HG03469 (cell line): ENCODE results near the gene AP2A1.
"Not testable (repeated sequence)": the region's sequence is repeated elsewhere in the genome, so short reads cannot be mapped to it uniquely, and the experiment has no call there.

ENCODE experiments used
- ATAC-seq: cut with Tn5 transposase; IDR thresholded peaks from one replicate; pipeline ENCODE4 v1.9.1; 2021; ENCODE audit warnings: mild to moderate bottlenecking, moderate library complexity, moderate number of reproducible peaks; ENCODE audit not compliant: unreplicated experiment

The AP2A1 gene

DNA sequence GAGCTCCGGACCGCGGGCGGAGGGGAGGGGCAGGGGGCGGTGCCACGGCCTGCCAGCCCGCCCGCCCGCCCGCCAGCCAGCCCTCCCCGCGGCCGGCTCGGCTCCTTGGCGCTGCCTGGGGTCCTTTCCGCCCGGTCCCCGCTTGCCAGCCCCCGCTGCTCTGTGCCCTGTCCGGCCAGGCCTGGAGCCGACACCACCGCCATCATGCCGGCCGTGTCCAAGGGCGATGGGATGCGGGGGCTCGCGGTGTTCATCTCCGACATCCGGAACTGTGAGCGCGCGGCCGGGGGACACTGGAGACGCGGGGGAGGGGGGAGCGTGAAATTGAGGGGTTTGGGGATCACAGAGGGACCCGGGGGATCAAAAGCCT is at the start of gene AP2A1:
Gene AP2A1 (plus strand): TSS at position 72 of the 370 bp plus-strand sequence. CDS start 133 bp downstream, at position 205.
- no peak for ATAC-seq

DNA sequence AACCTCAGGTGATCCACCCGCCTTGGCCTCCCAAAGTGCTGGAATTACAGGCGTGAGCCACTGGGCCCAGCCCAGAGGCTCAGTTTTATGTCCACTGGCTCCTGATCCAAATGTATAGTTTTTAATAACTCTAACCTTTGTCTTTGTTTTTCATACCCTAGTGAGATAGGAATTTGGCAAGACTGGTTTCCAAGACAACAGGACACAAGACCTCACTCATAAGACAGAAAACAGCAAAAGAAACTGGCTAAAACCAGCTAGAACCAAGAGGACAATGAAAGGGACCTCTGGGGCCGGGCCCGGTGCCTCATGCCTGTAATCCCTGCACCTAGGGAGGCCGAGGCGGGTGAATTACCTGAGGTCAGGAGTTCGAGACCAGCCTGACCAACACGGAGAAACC is 48.3 kb upstream of the AP2A1 start:
- ATAC-seq: no peak

DNA sequence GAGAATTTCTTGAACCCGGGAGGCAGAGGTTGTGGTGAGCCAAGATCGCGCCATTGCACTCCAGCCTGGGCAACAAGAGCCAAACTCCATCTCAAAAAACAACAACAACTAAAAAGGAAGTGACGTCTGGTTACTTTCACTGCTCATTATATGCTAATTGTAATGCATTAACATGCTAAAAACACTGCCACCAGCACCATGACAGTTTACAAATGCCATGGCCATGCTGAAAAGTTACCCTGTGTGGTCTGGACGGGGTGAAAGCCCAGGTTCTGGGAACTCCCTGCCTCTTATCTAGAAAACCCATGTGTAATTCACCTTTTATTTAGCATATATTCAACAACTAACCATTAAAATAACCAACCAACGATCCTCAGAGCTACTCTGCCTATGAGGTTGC is 47.8 kb upstream of the AP2A1 start:
- no peak for ATAC-seq

DNA sequence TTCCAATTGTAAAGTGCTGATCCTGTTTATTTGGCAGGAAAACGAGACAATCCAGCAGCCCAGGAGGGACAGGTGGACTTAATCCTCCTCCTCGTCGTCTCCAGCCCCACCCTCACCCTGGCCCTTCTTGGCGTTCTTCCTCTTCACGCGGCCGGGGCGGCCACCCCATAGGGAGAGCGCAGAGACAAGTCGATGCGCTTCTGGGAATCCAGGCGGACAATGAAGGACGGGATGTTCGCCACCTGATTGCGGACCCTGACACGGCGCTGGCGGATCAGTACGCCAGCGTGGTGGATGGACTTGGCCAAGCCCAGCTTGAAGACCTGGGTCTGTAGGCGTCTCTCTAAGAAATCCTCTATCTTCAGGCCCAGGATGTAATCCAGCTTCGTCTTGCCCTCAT is 47.4 kb upstream of the AP2A1 start:
- not testable (repeated sequence) for ATAC-seq

- no peak for ATAC-seq
Observed at GRCh38 chr19:49727217-49728030, 39.4 kb upstream of the AP2A1 start.

DNA sequence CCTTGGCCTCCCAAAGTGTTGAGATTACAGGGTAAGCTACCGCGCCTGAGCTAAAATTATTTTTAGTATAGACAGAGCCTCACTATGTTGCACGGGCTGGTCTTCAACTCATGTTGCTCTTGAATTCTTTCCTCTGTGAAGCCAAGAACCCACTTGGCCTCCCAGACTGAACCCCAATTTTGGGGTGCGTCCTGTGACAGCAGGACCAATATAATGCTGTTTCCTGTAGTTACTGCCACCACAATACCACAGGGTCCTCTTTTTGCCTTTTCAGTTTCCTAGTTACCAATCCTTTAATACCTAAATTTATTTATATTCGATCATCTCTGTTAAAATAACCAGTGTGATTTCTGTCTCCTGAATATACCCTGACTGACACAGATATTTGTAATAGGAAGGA is 36.6 kb upstream of the AP2A1 start:
- no peak for ATAC-seq

DNA sequence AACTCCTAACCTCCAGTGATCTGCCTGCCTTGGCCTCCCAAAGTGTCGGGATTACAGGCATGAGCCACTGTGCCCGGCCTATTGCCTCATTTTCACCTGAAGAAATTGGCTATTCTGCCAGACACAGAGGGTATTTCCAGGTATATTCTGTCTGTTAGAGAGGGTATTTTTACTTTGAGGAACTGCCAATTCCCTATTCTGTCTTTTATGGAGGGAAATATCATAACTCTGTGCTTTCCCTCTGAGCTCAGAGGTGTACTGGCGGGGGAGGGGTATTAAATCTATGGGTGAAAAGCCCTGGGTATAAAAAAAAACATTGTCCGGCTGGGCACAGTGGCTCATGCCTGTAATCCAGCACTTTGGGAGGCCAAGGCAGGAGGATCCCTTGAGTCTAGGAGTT is 28.5 kb upstream of the AP2A1 start:
- ATAC-seq: no peak

- no peak for ATAC-seq
Observed at GRCh38 chr19:49739098-49739497, 27.7 kb upstream of the AP2A1 start.

GRCh38 chr19:49739933-49740332 is 26.9 kb upstream of the AP2A1 start:
- no peak for ATAC-seq

- no peak for ATAC-seq
Observed at GRCh38 chr19:49741210-49741844, 25.5 kb upstream of the AP2A1 start.

- no peak for ATAC-seq
Observed at GRCh38 chr19:49744946-49745381, 21.8 kb upstream of the AP2A1 start.

DNA sequence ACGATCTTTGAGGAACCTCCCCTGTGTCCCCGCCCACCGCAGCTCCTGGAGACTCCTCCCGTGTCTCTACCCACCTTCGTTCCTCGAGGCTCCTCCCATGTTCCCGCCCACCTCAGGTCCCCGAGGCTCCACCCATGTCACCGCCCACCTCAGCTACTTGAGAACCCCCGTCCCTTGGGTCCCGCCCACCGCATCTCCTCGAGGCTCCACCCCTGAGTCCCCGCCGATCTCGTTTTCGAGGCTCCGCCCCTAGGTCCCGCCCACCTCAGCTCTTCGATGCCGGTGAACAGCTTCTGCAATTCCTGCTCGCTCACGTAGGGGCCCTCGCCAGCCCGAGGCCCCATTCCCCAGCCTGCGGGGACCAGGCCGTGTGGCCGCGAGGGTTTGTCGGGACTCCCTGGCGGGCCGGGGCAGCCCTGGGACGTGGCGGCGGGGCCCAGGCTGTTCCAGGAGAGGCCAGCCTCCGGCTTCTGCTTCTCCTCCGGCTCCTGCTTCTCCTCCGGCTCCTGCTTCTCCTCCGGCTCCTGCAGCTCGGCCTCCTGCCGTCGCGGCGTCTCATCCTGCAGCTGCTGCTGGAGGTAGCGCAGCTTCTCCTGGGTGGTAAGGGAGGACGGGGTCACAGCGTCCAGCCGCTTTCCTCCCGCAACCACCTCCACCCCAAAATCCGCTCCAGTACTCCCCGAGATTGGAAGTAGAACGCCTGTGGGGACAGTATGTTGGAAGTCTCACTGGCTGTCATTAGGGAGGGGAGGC is 20.4 kb upstream of the AP2A1 start:
- ATAC-seq: no peak

GRCh38 chr19:49749055-49749716 is 17.6 kb upstream of the AP2A1 start:
- ATAC-seq: no peak

- ATAC-seq: no peak
Observed at GRCh38 chr19:49749771-49750170, 17.0 kb upstream of the AP2A1 start.

DNA sequence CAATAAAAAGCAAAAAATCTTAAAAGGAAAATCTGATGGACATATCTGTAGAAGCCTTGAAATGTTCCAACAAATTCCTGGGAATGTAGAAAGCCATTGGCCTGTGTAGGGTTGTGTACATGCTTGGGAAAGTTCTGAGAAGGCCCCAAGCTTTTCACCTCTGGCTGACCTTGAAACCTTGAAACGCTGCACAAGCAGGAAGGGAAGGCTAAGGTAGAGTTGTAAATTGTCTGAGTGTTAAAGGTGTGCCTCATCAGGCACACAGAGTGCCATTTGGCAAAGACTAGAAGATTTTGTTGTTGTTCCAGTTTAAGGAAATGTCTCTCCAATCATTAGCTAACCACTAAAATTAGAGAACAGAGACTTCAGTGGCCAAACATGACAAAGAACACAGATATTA is 14.1 kb upstream of the AP2A1 start:
- no peak for ATAC-seq

DNA sequence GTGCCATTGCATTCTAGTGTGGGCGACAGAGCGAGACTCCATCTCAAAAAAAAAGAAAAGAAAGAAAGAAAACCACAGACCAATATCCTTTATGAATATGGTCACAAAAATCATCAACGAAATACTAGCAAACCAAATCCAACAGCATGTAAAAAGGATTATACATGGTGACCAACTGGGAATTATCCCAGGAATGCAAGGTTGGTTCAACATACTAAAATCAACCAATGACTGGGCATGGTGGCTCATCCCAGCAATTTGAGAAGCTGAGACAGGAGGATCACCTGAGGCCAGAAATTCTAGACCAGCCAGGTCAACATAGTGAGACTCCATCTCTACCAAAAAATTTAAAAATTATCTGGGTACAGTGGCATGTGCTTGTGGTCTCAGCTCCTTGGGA is 10.8 kb upstream of the AP2A1 start:
- no peak for ATAC-seq

- no peak for ATAC-seq
Observed at GRCh38 chr19:49758292-49758691, 8.5 kb upstream of the AP2A1 start.

DNA sequence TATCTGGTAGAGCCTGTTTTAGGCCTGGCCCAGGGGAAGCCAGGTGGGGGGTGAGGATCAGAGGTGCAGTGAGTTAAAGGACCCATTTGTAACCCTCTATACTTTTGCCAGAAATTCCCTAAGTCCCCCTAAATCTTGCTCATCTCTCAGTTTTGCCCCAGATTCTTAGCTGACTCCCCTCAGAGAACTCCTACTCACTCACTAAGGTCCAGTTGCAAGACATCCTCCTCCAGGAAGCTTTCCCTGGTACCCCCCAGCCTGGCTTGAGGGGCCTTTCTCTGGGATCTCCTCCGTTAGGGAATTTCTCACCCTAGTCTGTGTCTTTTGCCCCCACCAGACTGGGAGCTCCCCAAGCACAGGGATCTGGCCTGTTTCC is 5.6 kb upstream of the AP2A1 start:
- ATAC-seq: no peak

GRCh38 chr19:49761625-49762311 is 5.0 kb upstream of the AP2A1 start:
- no peak for ATAC-seq

- ATAC-seq: no peak
Observed at GRCh38 chr19:49763230-49763629, 3.6 kb upstream of the AP2A1 start, which contains the start of gene TSKS. Gene TSKS (minus strand): TSS chr19:49763306. CDS start chr19:49763247, 59 bp downstream.

GRCh38 chr19:49764341-49764740 is 2.5 kb upstream of the AP2A1 start:
- ATAC-seq: no peak
